ENCODE data around the gene MYO1B. TPM values are rescaled to one million over a fixed set of nuclear protein-coding genes. Genes with fewer than 3 reads are reported as not detected.

Gene MYO1B
- total and polyA plus RNA-seq, 2 donors from 2014 or later = 24.5 to 64.8 TPM

GRCh38 chr2:191474464-191474863, 229.3 kb downstream of the MYO1B start:
- H3K27me3 ChIP-seq (ENCODE audit: control insufficient read depth, insufficient read depth, low read length) = no peaks in the 10 kb centered on the region
- no peak overlapping the region for H3K4me3 ChIP-seq (ENCODE audit: low read length in 3 of 3)
- H3K9ac ChIP-seq (ENCODE audit: low read length in 3 of 3) = no peak overlapping the region
- FAIRE-seq = no peak
- no peaks in the 10 kb centered on the region for H3K36me3 ChIP-seq (ENCODE audit: control insufficient read depth in 2 of 3, insufficient read depth in 3 of 3, low read length in 3 of 3)
- TF ChIP-seq CTCF (IDR thresholded peaks at IDR 0.05; ENCODE audit: borderline replicate concordance, extremely low read depth, insufficient read depth) = no peak
- intact Hi-C loops (cut with DNase I) = no loop called here
- no peak for DNase-seq
- peaks cover 0 to 5% (median 2%) of the 10 kb centered on the region in 3 donors for H3K4me1 ChIP-seq (ENCODE audit: control insufficient read depth in 2 of 3, insufficient read depth in 2 of 3, low read depth in 1 of 3, low read length in 3 of 3)
- no peaks in the 10 kb centered on the region for H3K9me3 ChIP-seq (ENCODE audit: control insufficient read depth in 2 of 3, insufficient read depth in 1 of 3, low read length in 3 of 3)
- no peak overlapping the region for H3K27ac ChIP-seq (ENCODE audit: low read depth in 2 of 2, low read length in 2 of 2)

Other genes starting within 250 kb of the MYO1B start
- 121 TPM for gene STAT1, start 231.2 kb upstream of the MYO1B start, total RNA-seq
- 37.5 TPM for gene STAT1, start 231.2 kb upstream of the MYO1B start, polyA plus RNA-seq (ENCODE audit: insufficient read depth, low read depth, low replicate concordance)
- gene STAT4, start 94.4 kb upstream of the MYO1B start, total RNA-seq = 8.5 TPM
- 1.2 TPM for gene STAT4, start 94.4 kb upstream of the MYO1B start, polyA plus RNA-seq (ENCODE audit: insufficient read depth, low read depth, low replicate concordance)